GM18870 (cell line): ENCODE measurements around the gene DSC1.

ENCODE experiments used
- ATAC-seq: cut with Tn5 transposase; IDR thresholded peaks from one replicate; pipeline ENCODE4 v1.9.1; 2021; ENCODE audit warnings: moderate library complexity; ENCODE audit not compliant: unreplicated experiment

DSC1 gene

GRCh38 chr18:31104444-31104843 lies 58.2 kb downstream of the DSC1 start:
- no peak for ATAC-seq

GRCh38 chr18:31103423-31103822 lies 59.2 kb downstream of the DSC1 start:
- no peak for ATAC-seq

- no peak for ATAC-seq
Measured at GRCh38 chr18:31102941-31103340, 59.7 kb downstream of the DSC1 start.

- ATAC-seq = no peak
Measured at GRCh38 chr18:31102025-31102684, 60.5 kb downstream of the DSC1 start, which contains the start of gene DSC2. DSC2 (minus strand) TSS chr18:31102421; CDS start chr18:31101971, 450 bp downstream.

- ATAC-seq = no peak
Measured at GRCh38 chr18:31101183-31102024, 61.3 kb downstream of the DSC1 start.

- no peak for ATAC-seq
Measured at GRCh38 chr18:31100436-31101182, 62.0 kb downstream of the DSC1 start.

GRCh38 chr18:31099450-31100230 lies 63.0 kb downstream of the DSC1 start:
- no peak for ATAC-seq

- no peak for ATAC-seq
Measured at GRCh38 chr18:31098878-31099277, 63.8 kb downstream of the DSC1 start.

GRCh38 chr18:31097666-31098065 lies 65.0 kb downstream of the DSC1 start:
- no peak for ATAC-seq

GRCh38 chr18:31093880-31094279 lies 68.8 kb downstream of the DSC1 start:
- no peak for ATAC-seq

GRCh38 chr18:31093294-31093693 lies 69.4 kb downstream of the DSC1 start:
- no peak for ATAC-seq

- ATAC-seq = no peak
Measured at GRCh38 chr18:31091350-31091749, 71.3 kb downstream of the DSC1 start.

- no peak for ATAC-seq
Measured at GRCh38 chr18:31088532-31088931, 74.1 kb downstream of the DSC1 start.

- no peak for ATAC-seq
Measured at GRCh38 chr18:31079973-31080372, 82.7 kb downstream of the DSC1 start.
